Stimulated activated effector memory CD8-positive, alpha-beta T cell treated with anti-CD3 and anti-CD28 coated beads, Interleukin-12 subunit alpha, Interleukin-12 subunit beta, amount 100 ng/mL, for 72 hours (primary cell): ENCODE measurements around the gene KCTD10.
"Not testable (repeated sequence)": the region's sequence is repeated elsewhere in the genome, so short reads cannot be mapped to it uniquely, and the experiment has no call there.

Source experiments
- ATAC-seq: fragments of 150-1000 bp; cut with Tn5 transposase; 2 replicates; pipeline ENCODE4 v1.10.0; 2021
- DNase-seq, 2 donors: peaks; one replicate each; pipeline ENCODE4 v3.0.0; 2021 to 2022; ENCODE audit warnings: low spot score in 2 of 2
- H3K27ac Mint-ChIP-seq: one replicate; pipeline ENCODE4 v1.8.0; 2022; ENCODE audit warnings: mild to moderate bottlenecking, mixed read lengths
- H3K36me3 Mint-ChIP-seq: one replicate; pipeline ENCODE4 v1.8.0; 2022; ENCODE audit warnings: mild to moderate bottlenecking, mixed read lengths
- H3K4me1 Mint-ChIP-seq: one replicate; pipeline ENCODE4 v1.8.0; 2022; ENCODE audit warnings: mixed read lengths
- H3K4me3 Mint-ChIP-seq: one replicate; pipeline ENCODE4 v1.8.0; 2022; ENCODE audit warnings: mild to moderate bottlenecking, mixed read lengths
- H3K9me3 Mint-ChIP-seq: one replicate; pipeline ENCODE4 v1.8.0; 2022; ENCODE audit warnings: mixed read lengths

Gene KCTD10

GRCh38 chr12:109434582-109434981 lies 42.5 kb downstream of the KCTD10 start:
- no peak for DNase-seq
- peaks cover 14% of the 10 kb centered on the region for H3K4me1 Mint-ChIP-seq
- H3K9me3 Mint-ChIP-seq: no peaks in the 10 kb centered on the region
- H3K36me3 Mint-ChIP-seq: no peaks in the 10 kb centered on the region
- no peak overlapping the region for H3K4me3 Mint-ChIP-seq
- ATAC-seq: no peak
- no peak overlapping the region for H3K27ac Mint-ChIP-seq

GRCh38 chr12:109433618-109434017 lies 43.5 kb downstream of the KCTD10 start:
- H3K4me1 Mint-ChIP-seq: peaks cover 14% of the 10 kb centered on the region
- H3K27ac Mint-ChIP-seq: peak overlapping the region; percentile 40
- H3K9me3 Mint-ChIP-seq: no peaks in the 10 kb centered on the region
- H3K36me3 Mint-ChIP-seq: no peaks in the 10 kb centered on the region
- DNase-seq: no peak
- no peak for ATAC-seq
- H3K4me3 Mint-ChIP-seq: no peak overlapping the region

- peak overlapping the region; percentile 40 for H3K27ac Mint-ChIP-seq
- H3K4me3 Mint-ChIP-seq: no peak overlapping the region
- ATAC-seq (peak; percentile 79), DNase-seq (peak; percentile 74 to 88)
- no peaks in the 10 kb centered on the region for H3K36me3 Mint-ChIP-seq
- peaks cover 14% of the 10 kb centered on the region for H3K4me1 Mint-ChIP-seq
- no peaks in the 10 kb centered on the region for H3K9me3 Mint-ChIP-seq
Observed at GRCh38 chr12:109432842-109433304, 44.2 kb downstream of the KCTD10 start.

- Mint-ChIP-seq H3K27ac (peak overlapping the region; percentile 40), H3K36me3 (no peaks in the 10 kb centered on the region), H3K9me3 (no peaks in the 10 kb centered on the region), H3K4me1 (peaks cover 14% of the 10 kb centered on the region), H3K4me3 (no peak overlapping the region)
- DNase-seq: no peak
- no peak for ATAC-seq
Observed at GRCh38 chr12:109432431-109432830, 44.7 kb downstream of the KCTD10 start.

- Mint-ChIP-seq H3K27ac (no peak overlapping the region), H3K4me1 (peaks cover 14% of the 10 kb centered on the region), H3K36me3 (no peaks in the 10 kb centered on the region), H3K4me3 (no peak overlapping the region), H3K9me3 (no peaks in the 10 kb centered on the region)
- ATAC-seq (no peak), DNase-seq (no peak)
Observed at GRCh38 chr12:109430244-109430643, 46.9 kb downstream of the KCTD10 start.

- ATAC-seq, DNase-seq, H3K27ac Mint-ChIP-seq, H3K36me3 Mint-ChIP-seq, H3K4me3 Mint-ChIP-seq, H3K9me3 Mint-ChIP-seq: not testable (repeated sequence)
- peaks cover 14% of the 10 kb centered on the region for H3K4me1 Mint-ChIP-seq
Observed at GRCh38 chr12:109428804-109429203, 48.3 kb downstream of the KCTD10 start.

GRCh38 chr12:109428037-109428629 lies 49.0 kb downstream of the KCTD10 start:
- H3K9me3 Mint-ChIP-seq: no peaks in the 10 kb centered on the region
- H3K36me3 Mint-ChIP-seq: no peaks in the 10 kb centered on the region
- peaks cover 8% of the 10 kb centered on the region for H3K4me1 Mint-ChIP-seq
- DNase-seq (peak; percentile 68 to 84), ATAC-seq (peak; percentile 87)
- H3K4me3 Mint-ChIP-seq: no peak overlapping the region
- H3K27ac Mint-ChIP-seq: no peak overlapping the region

GRCh38 chr12:109423392-109423791 lies 53.7 kb downstream of the KCTD10 start:
- H3K9me3 Mint-ChIP-seq: no peaks in the 10 kb centered on the region
- ATAC-seq: no peak
- no peak for DNase-seq
- H3K36me3 Mint-ChIP-seq: no peaks in the 10 kb centered on the region
- H3K27ac Mint-ChIP-seq: no peak overlapping the region
- no peak overlapping the region for H3K4me3 Mint-ChIP-seq
- no peaks in the 10 kb centered on the region for H3K4me1 Mint-ChIP-seq

GRCh38 chr12:109422251-109422650 lies 54.8 kb downstream of the KCTD10 start:
- Mint-ChIP-seq H3K4me1 (no peaks in the 10 kb centered on the region), H3K4me3 (no peak overlapping the region), H3K27ac (no peak overlapping the region), H3K36me3 (no peaks in the 10 kb centered on the region), H3K9me3 (no peaks in the 10 kb centered on the region)
- DNase-seq (no peak), ATAC-seq (no peak)

- H3K4me3 Mint-ChIP-seq: no peak overlapping the region
- H3K27ac Mint-ChIP-seq: no peak overlapping the region
- DNase-seq: no peak
- H3K36me3 Mint-ChIP-seq: no peaks in the 10 kb centered on the region
- H3K9me3 Mint-ChIP-seq: no peaks in the 10 kb centered on the region
- no peaks in the 10 kb centered on the region for H3K4me1 Mint-ChIP-seq
- no peak for ATAC-seq
Observed at GRCh38 chr12:109421355-109422087, 55.6 kb downstream of the KCTD10 start.

- no peak overlapping the region for H3K4me3 Mint-ChIP-seq
Observed at GRCh38 chr12:109418848-109419480, 58.1 kb downstream of the KCTD10 start.

GRCh38 chr12:109406147-109406546 lies 71.0 kb downstream of the KCTD10 start:
- H3K4me3 Mint-ChIP-seq, H3K9me3 Mint-ChIP-seq, ATAC-seq, H3K36me3 Mint-ChIP-seq, H3K4me1 Mint-ChIP-seq, H3K27ac Mint-ChIP-seq, DNase-seq: not testable (repeated sequence)

More at GRCh38 chr12:109418848-109419480, 58.1 kb downstream of the KCTD10 start:
- no peak for ATAC-seq
- Mint-ChIP-seq H3K36me3 (no peaks in the 10 kb centered on the region), H3K27ac (no peak overlapping the region), H3K9me3 (no peaks in the 10 kb centered on the region), H3K4me1 (no peaks in the 10 kb centered on the region)
- DNase-seq: no peak

GRCh38 chr12:109404841-109405240 lies 72.3 kb downstream of the KCTD10 start:
- not testable (repeated sequence) for H3K9me3 Mint-ChIP-seq, DNase-seq, H3K4me1 Mint-ChIP-seq, H3K27ac Mint-ChIP-seq, ATAC-seq, H3K4me3 Mint-ChIP-seq, H3K36me3 Mint-ChIP-seq
